Breast epithelium (tissue), 3 donors: ENCODE results near the gene QRFP.

Source experiments
- CTCF ChIP-seq, 3 donors: fragments of 450-650 bp; IDR thresholded peaks; one replicate each; pipeline ENCODE4 v1.5.1; 2016 to 2017; ENCODE audit warnings: antibody characterized with exemption in 3 of 3, mild to moderate bottlenecking in 3 of 3, moderate library complexity in 3 of 3
- POLR2A ChIP-seq: fragments of 450-650 bp; IDR thresholded peaks from one replicate; pipeline ENCODE4 v1.6.1; 2016; ENCODE audit warnings: antibody characterized with exemption, mild to moderate bottlenecking, moderate library complexity
- POLR2AphosphoS5 ChIP-seq, 3 donors: sonication (generic); formaldehyde crosslinking; IDR thresholded peaks; one replicate each; pipeline ENCODE4 v1.6.1; 2017; ENCODE audit warnings: antibody characterized with exemption in 3 of 3

GRCh38 chr9:130882696-130883225, 13.9 kb downstream of the QRFP start:
- no peak for TF ChIP-seq CTCF (IDR thresholded peaks at IDR 0.05)
- TF ChIP-seq POLR2A = no peak
- no peak for TF ChIP-seq POLR2AphosphoS5 (IDR thresholded peaks at IDR 0.05)
